CD14-positive monocyte (primary cell): ENCODE measurements around the gene SATB2. TPM values are rescaled to one million over a fixed set of nuclear protein-coding genes. Genes with fewer than 3 reads are reported as not detected.

Experiments used
- DNase-seq, 3 donors: peaks; one replicate each; pipeline ENCODE4 v3.0.0-alpha.2; 2011 to 2022
- H2AFZ ChIP-seq: 2 replicates; pipeline ENCODE4 v1.6.0; 2012; ENCODE audit warnings: mild to moderate bottlenecking, low read depth, low read length, inconsistent platforms; ENCODE audit not compliant: insufficient read depth, poor library complexity, severe bottlenecking
- H3K27ac ChIP-seq, 2 donors: 1 replicate in 1 of 2; 2 replicates in 1 of 2; pipeline ENCODE4 v1.5.1; 2012 to 2013; ENCODE audit warnings: low read length in 2 of 2, control low read depth in 1 of 2, inconsistent platforms in 1 of 2, low read depth in 1 of 2, mild to moderate bottlenecking in 1 of 2
- H3K27me3 ChIP-seq, 2 donors: one replicate each; pipeline versions ENCODE4 v1.6.0 to v1.6.1; 2011 to 2013; ENCODE audit warnings: low read length in 2 of 2; ENCODE audit not compliant: control insufficient read depth in 2 of 2, insufficient read depth in 2 of 2
- H3K36me3 ChIP-seq, 2 donors: replicated peaks in 1 of 2; 1 replicate in 1 of 2; 2 replicates in 1 of 2; pipeline versions ENCODE4 v1.5.1 to v1.6.1; 2012 to 2013; ENCODE audit warnings: low read length in 2 of 2, control low read depth in 1 of 2, inconsistent platforms in 1 of 2, mild to moderate bottlenecking in 1 of 2; ENCODE audit not compliant: insufficient read depth in 2 of 2, control insufficient read depth in 1 of 2
- H3K4me1 ChIP-seq, 2 donors: 1 replicate in 1 of 2; 2 replicates in 1 of 2; pipeline versions ENCODE4 v1.5.1 to v1.6.1; 2012 to 2013; ENCODE audit warnings: low read length in 2 of 2, control low read depth in 1 of 2, inconsistent platforms in 1 of 2, mild to moderate bottlenecking in 1 of 2, moderate library complexity in 1 of 2; ENCODE audit not compliant: insufficient read depth in 2 of 2, control insufficient read depth in 1 of 2
- H3K4me2 ChIP-seq: replicated peaks from 2 replicates; pipeline ENCODE3; 2012; ENCODE audit warnings: low read length, moderate library complexity, mild to moderate bottlenecking; ENCODE audit not compliant: poor library complexity, severe bottlenecking; ENCODE audit errors: extremely low read depth
- H3K4me3 ChIP-seq, 3 experiments: fragments of 200-600 bp in 1 of 3; sonication (generic) in 1 of 3; replicated peaks in 1 of 3; 1 replicate in 2 of 3; 2 replicates in 1 of 3; pipeline ENCODE4 v1.5.1; 2011 to 2013; ENCODE audit warnings: low read length in 3 of 3, mild to moderate bottlenecking in 3 of 3, control low read depth in 2 of 3, low read depth in 2 of 3, inconsistent platforms in 1 of 3, moderate library complexity in 1 of 3
- H3K79me2 ChIP-seq: 2 replicates; pipeline ENCODE4 v1.6.0; 2012; ENCODE audit warnings: mild to moderate bottlenecking, control low read depth, inconsistent platforms, low read length, moderate library complexity; ENCODE audit not compliant: insufficient read depth
- H3K9ac ChIP-seq: 2 replicates; pipeline ENCODE4 v1.6.0; 2017; ENCODE audit warnings: low read length, mild to moderate bottlenecking; ENCODE audit not compliant: insufficient read depth, poor library complexity, severe bottlenecking
- H3K9me3 ChIP-seq, 2 donors: replicated peaks in 1 of 2; 1 replicate in 1 of 2; 2 replicates in 1 of 2; pipeline versions ENCODE4 v1.5.1 to v1.6.1; 2012 to 2013; ENCODE audit warnings: low read length in 2 of 2, control low read depth in 1 of 2; ENCODE audit not compliant: control insufficient read depth in 1 of 2, insufficient read depth in 1 of 2
- H4K20me1 ChIP-seq: 2 replicates; pipeline ENCODE4 v1.6.0; 2012; ENCODE audit warnings: mild to moderate bottlenecking, low read length, control low read depth, moderate library complexity; ENCODE audit not compliant: insufficient read depth
- H3K27ac Mint-ChIP-seq, 7 donors: one replicate each; pipeline ENCODE4 v1.8.0; 2020; ENCODE audit warnings: mild to moderate bottlenecking in 7 of 7, mixed read lengths in 7 of 7, moderate library complexity in 6 of 7, inconsistent platforms in 2 of 7
- H3K27me3 Mint-ChIP-seq, 3 donors: one replicate each; pipeline ENCODE4 v1.8.0; 2021 to 2022; ENCODE audit warnings: low read depth in 3 of 3, mild to moderate bottlenecking in 3 of 3, mixed read lengths in 3 of 3, moderate library complexity in 3 of 3, inconsistent platforms in 1 of 3
- H3K36me3 Mint-ChIP-seq, 2 donors: one replicate each; pipeline ENCODE4 v1.8.0; 2020; ENCODE audit warnings: mixed read lengths in 2 of 2, inconsistent platforms in 1 of 2, mild to moderate bottlenecking in 1 of 2
- H3K4me1 Mint-ChIP-seq: one replicate; pipeline ENCODE4 v1.8.0; 2020; ENCODE audit warnings: mild to moderate bottlenecking, mixed read lengths
- H3K4me3 Mint-ChIP-seq, 2 donors: one replicate each; pipeline ENCODE4 v1.8.0; 2020; ENCODE audit warnings: mild to moderate bottlenecking in 2 of 2, mixed read lengths in 2 of 2, moderate library complexity in 1 of 2
- H3K9me3 Mint-ChIP-seq, 7 donors: one replicate each; pipeline ENCODE4 v1.8.0; 2020 to 2022; ENCODE audit warnings: mixed read lengths in 7 of 7, mild to moderate bottlenecking in 6 of 7, moderate library complexity in 6 of 7, inconsistent platforms in 2 of 7
- CTCF ChIP-seq: fragments of 200-600 bp; IDR thresholded peaks from one replicate; pipeline ENCODE4 v1.8.0; 2022; ENCODE audit warnings: antibody characterized with exemption, mild to moderate bottlenecking
- WGBS: methylation state at CpG from one replicate; pipeline ENCODE4 v1.1.5; 2013; ENCODE audit warnings: missing lambda C conversion rate; ENCODE audit not compliant: insufficient coverage; 5-methylcytosine and 5-hydroxymethylcytosine counted together
- intact Hi-C, 2 donors: fragments of 100-400 bp; cut with micrococcal nuclease; formaldehyde crosslinking; loops; one replicate each; pipeline versions ENCODE4 v1.15.0 to v1.15.1; 2023
- polyA plus RNA-seq, 3 donors: library from polyadenylated mRNA; depleted of rRNA in 1 of 3; unstranded in 2 of 3; stranded (reverse) in 1 of 3; fragments of 300-500 nt in 2 of 3; fragments of >200 nt in 1 of 3; fragmentation: Illumina TruSeq in 2 of 3; gene quantifications; 1 replicate in 2 of 3; 2 replicates in 1 of 3; pipeline ENCODE4 v1.2.3, GENCODE V29; 2012 to 2021

The SATB2 gene
- polyA plus RNA-seq, 3 donors, result 0.13 to 0.69 (median 0.14) TPM

GRCh38 chr2:199366406-199366805, 91.3 kb downstream of the SATB2 start:
- Histone ChIP-seq H3K79me2 (no peaks in the 10 kb centered on the region), H3K9me3 (no peaks in the 10 kb centered on the region), H3K4me1 (no peaks in the 10 kb centered on the region), H3K27ac (no peak overlapping the region), H3K9ac (no peak overlapping the region), H3K27me3 (no peaks in the 10 kb centered on the region), H3K36me3 (no peaks in the 10 kb centered on the region), H4K20me1 (no peaks in the 10 kb centered on the region), H2AFZ (no peak overlapping the region), H3K4me3 (no peak overlapping the region), H3K4me2 (no peak overlapping the region)
- Mint-ChIP-seq H3K4me3 (no peak overlapping the region), H3K9me3 (peaks cover 0 to 5% (median 0%) of the 10 kb centered on the region in 7 donors), H3K27me3 (peaks cover 2 to 4% (median 2%) of the 10 kb centered on the region in 3 donors), H3K27ac (no peak overlapping the region), H3K4me1 (no peaks in the 10 kb centered on the region), H3K36me3 (no peaks in the 10 kb centered on the region)
- intact Hi-C loops, result no loop called here
- TF ChIP-seq CTCF, result no peak
- 0% methylated on average over 2 of the region's 2 CpGs for WGBS
- DNase-seq, result no peak

GRCh38 chr2:199364153-199364552, 93.6 kb downstream of the SATB2 start:
- Histone ChIP-seq H3K9ac (no peak overlapping the region), H3K4me3 (no peak overlapping the region), H3K4me1 (no peaks in the 10 kb centered on the region), H3K79me2 (no peaks in the 10 kb centered on the region), H2AFZ (no peak overlapping the region), H4K20me1 (no peaks in the 10 kb centered on the region), H3K36me3 (no peaks in the 10 kb centered on the region), H3K27ac (no peak overlapping the region), H3K4me2 (no peak overlapping the region), H3K9me3 (no peaks in the 10 kb centered on the region), H3K27me3 (no peaks in the 10 kb centered on the region)
- no peak for TF ChIP-seq CTCF
- H3K9me3 Mint-ChIP-seq, result peaks cover 0 to 5% (median 0%) of the 10 kb centered on the region in 7 donors
- H3K36me3 Mint-ChIP-seq, result no peaks in the 10 kb centered on the region
- no peak for DNase-seq
- H3K4me3 Mint-ChIP-seq, result no peak overlapping the region
- H3K27me3 Mint-ChIP-seq, result peaks cover 0 to 3% (median 2%) of the 10 kb centered on the region in 3 donors
- H3K27ac Mint-ChIP-seq, result no peak overlapping the region
- no peaks in the 10 kb centered on the region for H3K4me1 Mint-ChIP-seq
- WGBS, result no CpG with 5 or more reads among the region's 3 CpGs
- intact Hi-C loops, result no loop called here
